Putamen (tissue), 1 donor: ENCODE measurements around the gene RINT1.
"Not testable (repeated sequence)": the region's sequence is repeated elsewhere in the genome, so short reads cannot be mapped to it uniquely, and the experiment has no call there.

ENCODE experiments used
- DNase-seq: peaks from one replicate; pipeline ENCODE4 v3.0.0-alpha.2; 2016; ENCODE audit warnings: low spot score

The RINT1 gene

GRCh38 chr7:105532709-105533460 lies 884 bp downstream of the RINT1 start:
- no peak for DNase-seq

- no peak for DNase-seq
Observed at GRCh38 chr7:105538339-105538738, 6.3 kb downstream of the RINT1 start.

- DNase-seq: no peak
Observed at GRCh38 chr7:105559926-105560325, 27.9 kb downstream of the RINT1 start.

GRCh38 chr7:105565190-105565589 lies 33.2 kb downstream of the RINT1 start:
- no peak for DNase-seq

GRCh38 chr7:105567024-105567423 lies 35.0 kb downstream of the RINT1 start:
- DNase-seq: no peak

- DNase-seq: no peak
Observed at GRCh38 chr7:105567821-105568220, 35.8 kb downstream of the RINT1 start.

- DNase-seq: no peak
Observed at GRCh38 chr7:105571891-105572290, 39.9 kb downstream of the RINT1 start.

GRCh38 chr7:105577251-105577650 lies 45.2 kb downstream of the RINT1 start:
- DNase-seq: no peak

- no peak for DNase-seq
Observed at GRCh38 chr7:105578496-105578895, 46.5 kb downstream of the RINT1 start.

GRCh38 chr7:105580022-105580740 lies 48.2 kb downstream of the RINT1 start:
- peak; percentile 42 for DNase-seq

- DNase-seq: peak; percentile 68
Observed at GRCh38 chr7:105581066-105581811, 49.2 kb downstream of the RINT1 start, which contains the start of gene EFCAB10. EFCAB10 (minus strand) TSS chr7:105581493; CDS start chr7:105581463, 30 bp downstream.

- DNase-seq: no peak
Observed at GRCh38 chr7:105583061-105583460, 51.1 kb downstream of the RINT1 start.

GRCh38 chr7:105584165-105584564 lies 52.2 kb downstream of the RINT1 start:
- no peak for DNase-seq

- no peak for DNase-seq
Observed at GRCh38 chr7:105585850-105586500, 54.0 kb downstream of the RINT1 start.

GRCh38 chr7:105587909-105588635 lies 56.1 kb downstream of the RINT1 start:
- DNase-seq: no peak

- DNase-seq: peak; percentile 84
Observed at GRCh38 chr7:105589356-105590077, 57.5 kb downstream of the RINT1 start.

GRCh38 chr7:105590793-105591192 lies 58.8 kb downstream of the RINT1 start:
- DNase-seq: no peak

- DNase-seq: no peak
Observed at GRCh38 chr7:105591522-105591921, 59.5 kb downstream of the RINT1 start.

- DNase-seq: no peak
Observed at GRCh38 chr7:105594034-105594433, 62.0 kb downstream of the RINT1 start.

GRCh38 chr7:105596866-105597265 lies 64.9 kb downstream of the RINT1 start:
- DNase-seq: no peak

GRCh38 chr7:105599080-105599479 lies 67.1 kb downstream of the RINT1 start:
- not testable (repeated sequence) for DNase-seq
